ENCODE measurements around the gene CFAP45.

- TF ChIP-seq POLR2A (IDR thresholded peaks at IDR 0.05) (no peak), CTCF (IDR thresholded peaks at IDR 0.05) (no peak)
Measured at GRCh38 chr1:159930216-159930615, 30.3 kb upstream of the CFAP45 start.
